Immature natural killer cell (primary cell): Measurements from ENCODE around the gene TRIM46. TPM values are rescaled to one million over a fixed set of nuclear protein-coding genes. Genes with fewer than 3 reads are reported as not detected.
"Not testable (repeated sequence)": the region's sequence is repeated elsewhere in the genome, so short reads cannot be mapped to it uniquely, and the experiment has no call there.

Experiments
- DNase-seq, 3 donors: peaks; one replicate each; pipeline ENCODE4 v3.0.0; 2022; ENCODE audit warnings: mixed read lengths in 1 of 3
- H3K27ac Mint-ChIP-seq, 6 donors: one replicate each; pipeline ENCODE4 v1.8.0; 2020; ENCODE audit warnings: mixed read lengths in 6 of 6, mild to moderate bottlenecking in 5 of 6, inconsistent platforms in 4 of 6, moderate library complexity in 3 of 6
- H3K27me3 Mint-ChIP-seq, 3 donors: one replicate each; pipeline ENCODE4 v1.8.0; 2020 to 2021; ENCODE audit warnings: low read depth in 3 of 3, mild to moderate bottlenecking in 3 of 3, mixed read lengths in 3 of 3, moderate library complexity in 3 of 3, inconsistent platforms in 1 of 3
- H3K36me3 Mint-ChIP-seq, 3 donors: one replicate each; pipeline ENCODE4 v1.8.0; 2020; ENCODE audit warnings: mixed read lengths in 3 of 3, inconsistent platforms in 2 of 3, mild to moderate bottlenecking in 2 of 3
- H3K4me1 Mint-ChIP-seq, 2 donors: one replicate each; pipeline ENCODE4 v1.8.0; 2020; ENCODE audit warnings: inconsistent platforms in 2 of 2, mild to moderate bottlenecking in 2 of 2, mixed read lengths in 2 of 2, moderate library complexity in 1 of 2
- H3K4me3 Mint-ChIP-seq, 5 donors: one replicate each; pipeline ENCODE4 v1.8.0; 2020; ENCODE audit warnings: mild to moderate bottlenecking in 5 of 5, mixed read lengths in 5 of 5, inconsistent platforms in 3 of 5, moderate library complexity in 3 of 5
- H3K9me3 Mint-ChIP-seq, 6 donors: one replicate each; pipeline ENCODE4 v1.8.0; 2020; ENCODE audit warnings: mild to moderate bottlenecking in 6 of 6, mixed read lengths in 6 of 6, inconsistent platforms in 4 of 6, moderate library complexity in 3 of 6
- polyA plus RNA-seq, 3 donors: library from polyadenylated mRNA; unstranded; fragments of 300-500 nt; fragmentation: Illumina TruSeq; gene quantifications; one replicate each; pipeline ENCODE4 v1.2.3, GENCODE V29; 2021

The TRIM46 gene
- polyA plus RNA-seq, 3 donors from 2014 or later: 0.43 TPM; not detected in 2

GRCh38 chr1:155192346-155193274 is 19.0 kb downstream of the TRIM46 start:
- peak overlapping the region; percentile 85 to 96 (median 87) for H3K4me3 Mint-ChIP-seq
- no peaks in the 10 kb centered on the region for H3K36me3 Mint-ChIP-seq
- peak overlapping the region in 1 of 6 donors; percentile 90 for H3K27ac Mint-ChIP-seq
- H3K27me3 Mint-ChIP-seq: peaks cover 15 to 18% (median 16%) of the 10 kb centered on the region in 3 donors
- peaks cover 28 to 29% of the 10 kb centered on the region in 2 donors for H3K4me1 Mint-ChIP-seq
- DNase-seq: no peak
- no peaks in the 10 kb centered on the region for H3K9me3 Mint-ChIP-seq

- DNase-seq: peak; percentile 70 to 73 (median 72)
- peak overlapping the region; percentile 85 to 96 (median 87) for H3K4me3 Mint-ChIP-seq
- no peaks in the 10 kb centered on the region for H3K9me3 Mint-ChIP-seq
- no peaks in the 10 kb centered on the region for H3K36me3 Mint-ChIP-seq
- H3K27me3 Mint-ChIP-seq: peaks cover 12 to 16% (median 15%) of the 10 kb centered on the region in 3 donors
- H3K4me1 Mint-ChIP-seq: peaks cover 23% of the 10 kb centered on the region in 2 donors
- peak overlapping the region in 5 of 6 donors; percentile 83 to 94 (median 93) for H3K27ac Mint-ChIP-seq
Observed at GRCh38 chr1:155193275-155193990, 19.8 kb downstream of the TRIM46 start.

GRCh38 chr1:155193991-155194240 is 20.3 kb downstream of the TRIM46 start:
- not testable (repeated sequence) for DNase-seq, H3K36me3 Mint-ChIP-seq, H3K9me3 Mint-ChIP-seq
- Mint-ChIP-seq H3K4me3 (peak overlapping the region; percentile 85 to 96 (median 87)), H3K27me3 (peaks cover 12 to 16% (median 15%) of the 10 kb centered on the region in 3 donors), H3K4me1 (peaks cover 23% of the 10 kb centered on the region in 2 donors), H3K27ac (peak overlapping the region in 5 of 6 donors; percentile 83 to 94 (median 93))

- Mint-ChIP-seq H3K9me3 (no peaks in the 10 kb centered on the region), H3K4me1 (peaks cover 23% of the 10 kb centered on the region in 2 donors), H3K4me3 (peak overlapping the region; percentile 48 to 77 (median 69)), H3K36me3 (no peaks in the 10 kb centered on the region), H3K27me3 (peaks cover 12 to 16% (median 16%) of the 10 kb centered on the region in 3 donors), H3K27ac (peak overlapping the region in 5 of 6 donors; percentile 46 to 80 (median 57))
- no peak for DNase-seq
Observed at GRCh38 chr1:155195201-155196102, 21.8 kb downstream of the TRIM46 start.

- peak overlapping the region in 2 of 5 donors; percentile 41 to 77 for H3K4me3 Mint-ChIP-seq
- DNase-seq: no peak
- peaks cover 12 to 18% (median 16%) of the 10 kb centered on the region in 3 donors for H3K27me3 Mint-ChIP-seq
- H3K36me3 Mint-ChIP-seq: no peaks in the 10 kb centered on the region
- no peaks in the 10 kb centered on the region for H3K9me3 Mint-ChIP-seq
- H3K4me1 Mint-ChIP-seq: peaks cover 23% of the 10 kb centered on the region in 2 donors
- peak overlapping the region in 3 of 6 donors; percentile 58 to 80 (median 73) for H3K27ac Mint-ChIP-seq
Observed at GRCh38 chr1:155196103-155196892, 22.6 kb downstream of the TRIM46 start.

GRCh38 chr1:155196893-155197638 is 23.4 kb downstream of the TRIM46 start:
- peak overlapping the region in 2 of 6 donors; percentile 59 to 73 for H3K27ac Mint-ChIP-seq
- DNase-seq: no peak
- H3K27me3 Mint-ChIP-seq: peaks cover 9 to 18% (median 16%) of the 10 kb centered on the region in 3 donors
- H3K9me3 Mint-ChIP-seq: no peaks in the 10 kb centered on the region
- no peaks in the 10 kb centered on the region for H3K36me3 Mint-ChIP-seq
- no peak overlapping the region for H3K4me3 Mint-ChIP-seq
- H3K4me1 Mint-ChIP-seq: peaks cover 23% of the 10 kb centered on the region in 2 donors

- peaks cover 17 to 20% of the 10 kb centered on the region in 2 donors for H3K4me1 Mint-ChIP-seq
- no peaks in the 10 kb centered on the region for H3K36me3 Mint-ChIP-seq
- no peaks in the 10 kb centered on the region for H3K9me3 Mint-ChIP-seq
- no peak overlapping the region for H3K4me3 Mint-ChIP-seq
- DNase-seq: no peak
- peak overlapping the region in 1 of 6 donors; percentile 46 for H3K27ac Mint-ChIP-seq
- peaks cover 9 to 16% (median 14%) of the 10 kb centered on the region in 3 donors for H3K27me3 Mint-ChIP-seq
Observed at GRCh38 chr1:155197901-155198546, 24.4 kb downstream of the TRIM46 start.

GRCh38 chr1:155198547-155198906 is 24.9 kb downstream of the TRIM46 start:
- Mint-ChIP-seq H3K9me3 (no peaks in the 10 kb centered on the region), H3K27me3 (peaks cover 6 to 15% (median 11%) of the 10 kb centered on the region in 3 donors), H3K27ac (no peak overlapping the region), H3K4me1 (peaks cover 13 to 15% of the 10 kb centered on the region in 2 donors), H3K36me3 (no peaks in the 10 kb centered on the region), H3K4me3 (no peak overlapping the region)
- no peak for DNase-seq

GRCh38 chr1:155199792-155200191 is 26.1 kb downstream of the TRIM46 start:
- Mint-ChIP-seq H3K4me3 (no peak overlapping the region), H3K27ac (no peak overlapping the region), H3K4me1 (peaks cover under 1 to 4% of the 10 kb centered on the region in 2 donors), H3K9me3 (no peaks in the 10 kb centered on the region), H3K36me3 (no peaks in the 10 kb centered on the region), H3K27me3 (peaks cover 1 to 3% (median 2%) of the 10 kb centered on the region in 3 donors)
- DNase-seq: no peak

- Mint-ChIP-seq H3K27ac (no peak overlapping the region), H3K9me3 (no peaks in the 10 kb centered on the region), H3K4me1 (peaks cover 0 to 2% of the 10 kb centered on the region in 2 donors), H3K4me3 (no peak overlapping the region), H3K27me3 (peaks cover under 1 to 3% (median 2%) of the 10 kb centered on the region in 3 donors), H3K36me3 (no peaks in the 10 kb centered on the region)
- no peak for DNase-seq
Observed at GRCh38 chr1:155200920-155201319, 27.3 kb downstream of the TRIM46 start.

- no peak overlapping the region for H3K27ac Mint-ChIP-seq
- DNase-seq: no peak
- H3K9me3 Mint-ChIP-seq: no peaks in the 10 kb centered on the region
- no peak overlapping the region for H3K4me3 Mint-ChIP-seq
- peaks cover 5 to 7% of the 10 kb centered on the region in 2 donors for H3K4me1 Mint-ChIP-seq
- H3K27me3 Mint-ChIP-seq: peaks cover 4 to 5% (median 4%) of the 10 kb centered on the region in 3 donors
- no peaks in the 10 kb centered on the region for H3K36me3 Mint-ChIP-seq
Observed at GRCh38 chr1:155202198-155202597, 28.5 kb downstream of the TRIM46 start.
